ENCODE results near the gene SLAMF9. TPM values are rescaled to one million over a fixed set of nuclear protein-coding genes. Genes with fewer than 3 reads are reported as not detected.
A peak's percentile ranks its signal among the peaks of the same experiment; 100 is the strongest.

SLAMF9 gene
- total RNA-seq, 2 donors from 2014 or later: not detected

DNA sequence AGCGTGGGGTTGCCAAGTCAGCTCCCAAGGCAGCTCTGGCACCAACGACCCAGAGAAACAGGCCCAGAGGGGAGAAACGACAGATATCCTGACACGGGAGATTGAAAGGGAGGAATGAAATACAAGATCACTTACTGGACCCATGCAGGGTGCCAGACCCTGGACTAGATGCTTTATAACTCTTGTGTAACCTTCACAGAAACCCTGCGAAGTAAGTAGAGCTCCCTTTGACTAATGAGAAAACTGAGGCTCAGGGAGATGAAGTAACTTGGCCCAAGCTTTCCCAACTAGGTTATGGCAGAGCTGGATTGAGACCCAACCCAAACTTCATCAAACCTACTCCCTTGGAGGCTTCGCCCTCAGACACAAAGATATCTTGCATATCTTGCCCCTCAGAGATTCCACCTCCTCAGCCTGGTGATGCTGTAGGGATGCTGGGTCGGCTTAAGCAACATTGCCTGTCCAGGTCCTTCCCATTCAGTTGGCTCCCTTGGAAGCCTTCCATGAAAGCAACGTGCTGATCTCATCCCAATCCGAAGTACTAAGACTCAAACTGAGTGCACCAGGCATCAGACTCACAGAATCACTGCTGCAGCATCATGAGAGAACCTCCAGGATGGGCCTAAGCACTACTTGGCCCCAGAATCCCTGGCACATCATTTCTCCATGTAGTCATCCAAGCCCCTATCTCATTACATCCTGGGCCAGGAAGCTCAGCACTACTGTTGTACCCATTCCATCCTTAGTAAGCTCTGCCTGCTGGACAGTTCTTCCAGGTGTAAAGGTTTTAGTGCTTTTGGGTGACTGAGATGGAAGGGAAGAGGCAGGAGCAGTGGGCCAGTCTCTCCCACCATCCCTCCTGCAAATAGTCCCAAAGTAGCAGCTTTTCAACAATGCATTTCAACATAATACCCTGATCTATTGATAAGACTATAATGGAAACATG lies 7.5 kb downstream of the SLAMF9 start:
- H3K36me3 Mint-ChIP-seq (ENCODE audit: low read depth): no peaks in the 10 kb centered on the region
- no peak overlapping the region for H3K27ac Mint-ChIP-seq
- H3K4me3 Mint-ChIP-seq: peak overlapping the region; percentile 68
- H3K9me3 Mint-ChIP-seq: no peaks in the 10 kb centered on the region
- peaks cover 8% of the 10 kb centered on the region for H3K4me1 Mint-ChIP-seq
- H3K27me3 Mint-ChIP-seq: peaks cover 37% of the 10 kb centered on the region
- ATAC-seq (replicated peaks): no peak

DNA sequence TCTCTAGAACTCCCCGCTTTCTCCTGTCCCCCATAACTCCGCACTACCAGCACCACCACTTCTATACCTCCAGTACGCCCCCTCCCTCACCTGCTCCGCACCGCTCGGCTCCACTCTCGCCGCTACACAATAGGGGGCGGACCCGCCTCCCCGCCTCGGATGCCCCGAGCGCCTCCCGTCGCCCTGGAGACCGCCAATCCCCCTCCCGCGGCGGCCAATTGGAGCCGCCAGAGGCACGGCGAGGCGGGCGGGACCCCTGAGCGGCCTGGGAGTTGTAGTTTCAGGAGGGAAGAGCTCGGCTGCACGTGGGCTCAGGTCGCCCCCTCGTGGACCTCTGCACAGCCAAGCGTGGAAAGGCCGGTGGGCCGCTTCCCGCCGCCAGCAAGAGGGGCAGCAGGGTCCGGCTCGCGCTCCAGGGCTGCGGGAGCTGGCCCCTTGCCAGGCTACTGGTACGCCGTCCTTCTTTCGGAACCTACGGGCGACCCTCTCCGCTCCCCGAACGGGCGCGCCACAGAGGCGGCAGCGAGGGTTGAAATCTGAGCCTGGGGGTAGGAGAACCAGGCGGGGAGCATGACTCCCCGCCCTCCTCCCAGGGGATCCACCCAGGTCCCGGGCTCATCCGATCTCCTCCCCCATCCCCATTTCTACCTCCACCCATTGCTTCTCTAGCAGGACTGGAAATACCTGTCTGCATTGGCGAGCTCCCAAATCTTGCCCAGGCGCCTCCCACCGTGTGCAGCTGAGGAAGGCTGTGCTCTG lies 8.4 kb downstream of the SLAMF9 start, which contains the start of gene IGSF9:
TSS of gene IGSF9 (minus strand) at position 131 of the 759 bp plus-strand sequence. CDS start 2,159 bp downstream, outside the sequence.
- Mint-ChIP-seq H3K4me1 (peaks cover 8% of the 10 kb centered on the region), H3K27me3 (peaks cover 35% of the 10 kb centered on the region), H3K4me3 (peak within 1 kb of the TSS; percentile 68), H3K9me3 (no peaks in the 10 kb centered on the region), H3K27ac (no peak within 1 kb of the TSS), H3K36me3 (ENCODE audit: low read depth) (no peaks in the 10 kb centered on the region)
- peak; percentile 74 for ATAC-seq (replicated peaks)

DNA sequence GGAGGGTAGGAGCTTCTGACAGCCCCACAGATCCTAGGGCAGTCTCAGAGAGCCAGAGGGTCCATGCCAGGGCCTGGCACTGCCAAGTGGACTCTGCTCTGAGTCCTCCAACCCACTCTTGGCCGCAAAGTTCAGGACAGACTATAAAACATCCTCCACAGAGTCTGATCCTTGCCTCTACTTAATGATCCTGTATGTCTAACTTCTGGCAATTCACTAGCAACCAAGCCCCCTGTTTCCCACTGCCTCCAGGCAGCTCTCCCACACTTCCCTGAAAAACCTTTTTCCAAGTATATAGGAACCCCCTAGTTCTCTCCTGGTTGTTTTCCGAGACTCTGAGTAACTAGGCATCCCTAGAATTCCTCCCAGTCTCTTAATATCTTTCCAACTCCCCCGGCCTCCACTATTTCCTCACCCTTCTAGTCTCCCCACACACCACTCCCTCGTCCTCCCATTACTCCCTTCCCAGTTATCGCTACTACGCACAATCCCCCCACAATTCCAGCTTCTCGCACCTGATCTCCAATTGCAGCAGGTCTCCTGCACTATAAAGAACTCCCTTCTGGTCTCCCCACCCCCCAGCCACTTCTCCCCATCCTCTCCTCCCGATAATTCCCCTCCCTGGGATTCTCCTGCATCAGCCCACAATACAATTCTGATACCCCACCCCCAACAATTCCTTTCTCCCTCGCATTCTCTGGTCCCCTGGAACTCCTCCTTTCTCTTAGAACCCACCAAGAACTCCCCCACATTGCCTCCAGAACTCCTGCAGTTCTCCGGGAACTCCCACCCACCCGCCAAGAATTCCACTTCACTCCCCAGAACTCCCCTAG lies 9.2 kb downstream of the SLAMF9 start:
- no peak for ATAC-seq (replicated peaks)
- H3K4me3 Mint-ChIP-seq: peak overlapping the region; percentile 68
- no peak overlapping the region for H3K27ac Mint-ChIP-seq
- H3K36me3 Mint-ChIP-seq (ENCODE audit: low read depth): no peaks in the 10 kb centered on the region
- H3K4me1 Mint-ChIP-seq: peaks cover 8% of the 10 kb centered on the region
- no peaks in the 10 kb centered on the region for H3K9me3 Mint-ChIP-seq
- H3K27me3 Mint-ChIP-seq: peaks cover 37% of the 10 kb centered on the region

DNA sequence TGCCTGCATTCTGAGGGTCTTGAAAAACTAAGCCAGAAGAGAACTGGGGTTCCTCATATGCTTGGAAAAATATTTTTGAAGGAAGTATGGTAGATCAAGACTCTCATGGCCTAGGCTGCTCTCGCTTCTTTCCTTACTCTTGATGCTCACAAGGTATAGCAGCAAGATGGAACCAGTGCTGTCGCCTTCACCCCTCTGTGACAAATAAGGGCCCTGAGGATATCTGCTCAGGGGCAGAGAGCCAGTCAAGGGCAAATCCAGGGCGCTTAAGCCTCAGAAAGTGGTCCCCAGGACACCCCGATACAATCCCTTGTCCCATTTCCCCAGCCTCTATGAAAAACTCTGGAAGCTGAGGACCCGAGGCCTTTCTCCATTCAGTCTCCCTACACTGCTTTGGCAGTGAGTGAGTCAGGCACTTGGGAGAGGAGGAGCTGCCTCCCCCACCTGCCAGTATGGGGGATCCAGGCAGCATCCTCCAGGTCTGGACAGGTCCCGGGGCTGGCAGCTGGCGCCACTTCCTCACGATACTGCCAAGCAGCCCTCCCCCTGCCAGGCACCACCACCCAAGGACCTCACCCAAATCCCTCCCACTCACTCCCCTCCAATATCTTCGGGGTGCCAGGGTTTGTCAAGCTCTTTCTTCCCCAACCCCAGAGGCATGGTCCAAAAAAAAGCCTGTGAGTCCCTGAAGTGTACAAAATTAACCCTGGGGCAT lies 10.0 kb downstream of the SLAMF9 start:
- Mint-ChIP-seq H3K27ac (no peak overlapping the region), H3K4me3 (no peak overlapping the region), H3K27me3 (peaks cover 38% of the 10 kb centered on the region), H3K4me1 (peaks cover 8% of the 10 kb centered on the region), H3K36me3 (ENCODE audit: low read depth) (no peaks in the 10 kb centered on the region), H3K9me3 (no peaks in the 10 kb centered on the region)
- ATAC-seq (replicated peaks): no peak

DNA sequence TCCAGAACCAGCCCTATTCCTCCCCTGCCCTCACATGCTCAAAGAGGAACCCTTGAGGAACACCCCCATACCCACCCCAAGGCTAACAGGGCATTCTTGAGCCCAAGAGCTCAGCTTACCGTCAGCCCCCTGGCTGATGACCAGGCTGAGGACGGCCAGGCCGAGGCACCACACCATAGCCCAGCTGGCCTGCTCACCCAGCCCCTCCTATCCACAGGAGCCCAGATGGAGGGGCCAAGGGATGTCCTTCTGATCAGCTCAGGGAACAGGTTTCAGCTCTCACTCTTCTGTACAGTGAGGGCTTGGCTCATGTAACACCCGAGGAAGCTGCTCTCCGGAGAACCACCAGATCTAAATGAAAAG lies 10.8 kb downstream of the SLAMF9 start:
- Mint-ChIP-seq H3K27me3 (peaks cover 46% of the 10 kb centered on the region), H3K4me3 (no peak overlapping the region), H3K4me1 (peaks cover 8% of the 10 kb centered on the region), H3K36me3 (ENCODE audit: low read depth) (no peaks in the 10 kb centered on the region), H3K27ac (no peak overlapping the region), H3K9me3 (no peaks in the 10 kb centered on the region)
- no peak for ATAC-seq (replicated peaks)

DNA sequence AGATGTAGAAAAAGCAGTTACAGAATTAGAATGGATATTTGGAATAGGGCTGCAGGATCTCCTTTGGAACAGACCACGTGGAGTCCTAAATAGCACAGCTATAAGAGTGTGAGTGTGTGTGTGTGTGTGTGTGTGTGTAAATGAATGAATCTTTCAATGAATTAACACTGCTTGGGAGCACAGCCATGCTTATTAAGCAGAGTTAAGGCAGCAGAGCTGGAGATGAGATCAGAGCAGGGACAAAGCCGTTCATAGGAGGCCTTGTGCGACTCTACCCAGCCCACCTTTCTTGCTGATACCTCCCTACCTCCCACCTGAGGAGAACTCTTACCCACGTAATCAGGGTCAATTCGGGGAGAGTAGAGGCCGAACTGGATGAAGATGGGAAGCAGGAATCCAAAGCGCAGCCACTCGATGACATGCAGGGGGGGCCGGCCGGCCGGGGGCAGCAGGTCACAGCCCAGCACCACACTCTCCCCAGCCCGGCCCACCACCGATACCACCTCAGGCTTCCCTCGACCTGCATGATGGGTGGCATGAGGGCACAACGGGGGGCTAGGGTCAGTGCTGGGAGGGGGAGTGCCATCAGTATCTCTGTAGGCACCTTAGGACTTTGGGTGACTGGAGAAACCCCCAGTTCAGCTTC lies 11.3 kb downstream of the SLAMF9 start:
- H3K27me3 Mint-ChIP-seq: peaks cover 47% of the 10 kb centered on the region
- H3K4me1 Mint-ChIP-seq: peaks cover 8% of the 10 kb centered on the region
- H3K9me3 Mint-ChIP-seq: no peaks in the 10 kb centered on the region
- no peak overlapping the region for H3K4me3 Mint-ChIP-seq
- no peaks in the 10 kb centered on the region for H3K36me3 Mint-ChIP-seq (ENCODE audit: low read depth)
- ATAC-seq (replicated peaks): no peak
- H3K27ac Mint-ChIP-seq: no peak overlapping the region

DNA sequence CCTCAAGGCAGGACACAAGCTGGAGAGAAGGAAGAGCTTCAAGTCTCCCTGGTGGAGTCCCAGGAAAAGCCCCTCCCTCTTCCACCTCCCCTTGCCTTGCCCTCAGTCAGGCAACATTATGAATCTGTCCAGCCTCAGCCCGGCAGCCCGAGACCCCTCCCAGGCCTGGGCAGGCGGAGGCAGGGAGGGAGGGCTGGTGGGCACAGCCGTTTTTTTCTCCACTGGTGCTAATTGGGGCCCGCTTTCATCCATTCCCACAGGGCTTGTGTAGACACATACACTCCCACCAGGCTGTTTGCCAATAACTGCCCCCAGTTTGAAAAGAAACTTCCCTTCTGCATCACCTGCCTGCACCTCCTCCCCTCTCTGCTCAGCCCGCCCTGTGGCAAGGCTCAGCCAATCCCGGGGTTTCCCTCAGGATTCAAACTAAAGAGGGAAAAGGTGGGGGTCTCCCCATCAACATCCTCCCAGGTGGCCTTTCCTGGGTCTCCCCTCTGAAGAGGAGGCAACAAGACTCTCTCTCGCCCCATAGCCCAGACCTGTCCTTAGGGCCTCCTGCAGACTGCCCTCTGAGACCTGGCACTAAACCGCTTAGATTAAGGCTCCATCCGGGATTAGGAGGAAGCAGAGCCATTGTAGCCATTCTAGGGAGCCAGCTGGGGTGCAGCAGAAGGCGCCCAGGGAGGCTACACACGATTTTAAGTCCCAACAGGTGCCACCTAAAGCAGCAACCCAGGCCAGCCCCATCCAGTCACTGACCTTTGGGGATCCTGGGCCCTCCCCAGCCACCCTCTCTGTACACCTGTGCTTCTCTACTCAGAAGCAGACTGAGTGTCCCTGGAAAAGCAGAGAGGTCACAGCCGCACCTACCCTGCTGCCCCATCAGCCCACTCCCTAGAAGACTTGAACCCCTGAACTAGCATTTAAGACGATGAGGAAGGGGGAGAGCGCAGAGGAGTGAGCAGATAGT lies 12.2 kb downstream of the SLAMF9 start:
- Mint-ChIP-seq H3K36me3 (ENCODE audit: low read depth) (no peaks in the 10 kb centered on the region), H3K27ac (no peak overlapping the region), H3K9me3 (no peaks in the 10 kb centered on the region), H3K4me3 (no peak overlapping the region), H3K27me3 (peaks cover 47% of the 10 kb centered on the region), H3K4me1 (peaks cover 8% of the 10 kb centered on the region)
- no peak for ATAC-seq (replicated peaks)

DNA sequence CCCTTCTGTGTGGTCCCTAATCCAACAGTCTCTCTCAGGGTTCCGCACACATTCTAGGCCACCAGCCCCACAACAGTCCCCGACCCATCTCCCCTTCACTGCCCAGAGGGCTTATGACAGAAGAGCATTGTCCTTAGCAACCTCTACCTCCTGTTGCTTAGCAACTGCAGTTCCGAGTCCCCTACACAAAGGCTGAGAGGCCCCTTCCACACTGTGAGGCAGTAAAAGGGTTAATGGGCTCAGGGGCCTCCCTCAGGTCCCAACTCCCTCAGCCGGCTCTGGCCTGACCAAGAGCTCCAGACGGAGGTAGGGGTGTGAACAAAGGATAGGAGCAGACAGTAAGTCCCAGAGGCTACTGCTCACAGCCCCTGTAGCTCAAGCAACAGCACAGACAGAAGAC lies 12.9 kb downstream of the SLAMF9 start:
- H3K9me3 Mint-ChIP-seq: no peaks in the 10 kb centered on the region
- ATAC-seq (replicated peaks): no peak
- H3K4me1 Mint-ChIP-seq: peaks cover 8% of the 10 kb centered on the region
- H3K27me3 Mint-ChIP-seq: peaks cover 47% of the 10 kb centered on the region
- H3K4me3 Mint-ChIP-seq: no peak overlapping the region
- H3K36me3 Mint-ChIP-seq (ENCODE audit: low read depth): no peaks in the 10 kb centered on the region
- H3K27ac Mint-ChIP-seq: no peak overlapping the region

DNA sequence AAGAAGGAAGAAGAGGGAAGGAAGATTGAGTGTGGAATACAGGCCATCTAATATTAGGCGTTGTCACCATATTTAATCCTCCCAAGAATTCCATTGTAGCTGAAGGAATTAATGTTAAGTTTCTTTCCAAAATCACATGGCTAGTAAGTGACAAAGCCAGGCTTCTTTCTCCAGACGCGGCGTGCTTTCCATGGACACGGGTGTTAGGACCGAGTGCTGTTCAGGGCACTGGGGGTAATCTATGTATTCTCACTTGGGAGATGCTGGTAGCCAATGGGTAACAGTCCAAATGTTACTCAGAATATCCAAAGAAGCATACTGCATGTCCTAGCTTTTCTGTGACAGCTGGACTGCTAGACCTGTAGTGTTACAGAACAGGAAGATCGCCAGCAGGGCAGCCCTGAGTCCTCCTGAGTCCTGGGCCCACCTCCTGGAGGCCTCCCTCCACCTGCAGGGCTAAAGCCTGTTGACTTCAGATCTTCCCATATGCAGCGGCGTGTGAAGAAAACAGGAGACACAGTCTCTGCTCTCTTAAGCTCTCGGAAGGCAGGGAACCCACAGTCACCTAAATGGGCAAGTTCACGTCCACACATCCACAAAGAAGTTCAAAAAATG lies 13.9 kb downstream of the SLAMF9 start:
- no peak overlapping the region for H3K27ac Mint-ChIP-seq
- H3K4me3 Mint-ChIP-seq: no peak overlapping the region
- no peaks in the 10 kb centered on the region for H3K9me3 Mint-ChIP-seq
- H3K4me1 Mint-ChIP-seq: peaks cover 4% of the 10 kb centered on the region
- ATAC-seq (replicated peaks): no peak
- H3K27me3 Mint-ChIP-seq: peaks cover 43% of the 10 kb centered on the region
- no peaks in the 10 kb centered on the region for H3K36me3 Mint-ChIP-seq (ENCODE audit: low read depth)

DNA sequence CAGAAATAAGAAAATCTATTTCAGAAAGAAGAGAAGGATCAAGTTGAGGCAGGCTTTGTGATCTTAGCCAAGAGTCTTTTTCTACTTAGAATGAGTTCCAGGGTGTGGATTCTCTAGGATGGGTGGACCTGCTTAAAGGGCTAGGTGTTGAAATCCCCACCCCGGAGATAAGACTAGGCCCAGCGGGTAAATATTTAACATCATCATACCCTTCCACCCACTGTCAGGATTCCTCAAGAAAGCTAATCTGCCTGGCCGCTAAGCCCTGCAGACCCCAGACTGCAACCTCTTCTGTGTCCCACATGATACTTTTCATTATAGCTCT lies 14.4 kb downstream of the SLAMF9 start:
- peaks cover 38% of the 10 kb centered on the region for H3K27me3 Mint-ChIP-seq
- no peak for ATAC-seq (replicated peaks)
- H3K4me3 Mint-ChIP-seq: no peak overlapping the region
- H3K4me1 Mint-ChIP-seq: no peaks in the 10 kb centered on the region
- no peaks in the 10 kb centered on the region for H3K9me3 Mint-ChIP-seq
- H3K36me3 Mint-ChIP-seq (ENCODE audit: low read depth): no peaks in the 10 kb centered on the region
- H3K27ac Mint-ChIP-seq: no peak overlapping the region

DNA sequence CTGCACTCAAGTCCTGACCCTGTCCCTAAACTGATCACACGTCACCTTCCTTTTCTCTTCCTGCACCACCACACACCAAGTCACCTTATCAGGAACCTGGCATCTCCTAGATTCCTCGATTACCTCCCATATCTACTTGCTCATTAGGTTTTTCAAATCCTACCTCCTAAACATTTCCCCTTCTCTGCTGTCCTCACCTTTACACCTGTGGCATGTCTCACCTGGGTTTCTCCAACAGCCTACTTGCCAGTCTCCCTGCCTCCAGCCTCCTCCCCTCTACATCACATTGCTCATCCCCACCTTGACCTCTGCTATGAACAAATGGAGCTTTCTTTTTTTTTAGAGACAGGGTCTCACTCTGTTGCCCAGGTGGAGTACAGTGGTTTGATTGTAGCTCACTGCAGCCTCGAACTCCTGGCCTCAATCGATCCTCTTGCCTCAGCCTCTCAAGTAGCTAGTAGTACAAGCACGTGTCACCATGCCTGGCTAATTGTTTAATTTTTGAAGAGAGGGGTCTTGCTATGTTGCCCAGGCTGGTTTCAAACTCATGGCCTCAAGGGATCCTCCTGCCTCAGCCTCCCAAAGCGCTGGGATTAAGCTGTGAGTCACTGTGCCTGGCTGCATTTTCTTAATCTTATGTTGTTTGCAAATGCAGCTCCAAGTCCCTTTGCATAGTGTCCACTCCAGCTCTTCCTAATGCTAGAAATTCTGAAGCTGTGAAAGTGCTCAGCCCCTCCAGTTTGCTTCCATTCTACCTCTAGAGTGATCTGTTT lies 14.9 kb downstream of the SLAMF9 start:
- no peaks in the 10 kb centered on the region for H3K9me3 Mint-ChIP-seq

More for the DNA sequence above, 14.9 kb downstream of the SLAMF9 start:
- no peaks in the 10 kb centered on the region for H3K36me3 Mint-ChIP-seq (ENCODE audit: low read depth)
- peak overlapping the region; percentile 12 for H3K27ac Mint-ChIP-seq
- H3K27me3 Mint-ChIP-seq: peaks cover 34% of the 10 kb centered on the region
- no peaks in the 10 kb centered on the region for H3K4me1 Mint-ChIP-seq
- H3K4me3 Mint-ChIP-seq: no peak overlapping the region
- ATAC-seq (replicated peaks): no peak
